DMS79 treated with DMSO at 0.1 percent for 48 hours (cell line): ENCODE results near the gene PLXNB3.
"Not testable (repeated sequence)": the region's sequence is repeated elsewhere in the genome, so short reads cannot be mapped to it uniquely, and the experiment has no call there.

Experiments used
- DNase-seq: peaks from one replicate; lab custom pipeline; 2025; lab: John Stamatoyannopoulos, UW

Gene PLXNB3

DNA sequence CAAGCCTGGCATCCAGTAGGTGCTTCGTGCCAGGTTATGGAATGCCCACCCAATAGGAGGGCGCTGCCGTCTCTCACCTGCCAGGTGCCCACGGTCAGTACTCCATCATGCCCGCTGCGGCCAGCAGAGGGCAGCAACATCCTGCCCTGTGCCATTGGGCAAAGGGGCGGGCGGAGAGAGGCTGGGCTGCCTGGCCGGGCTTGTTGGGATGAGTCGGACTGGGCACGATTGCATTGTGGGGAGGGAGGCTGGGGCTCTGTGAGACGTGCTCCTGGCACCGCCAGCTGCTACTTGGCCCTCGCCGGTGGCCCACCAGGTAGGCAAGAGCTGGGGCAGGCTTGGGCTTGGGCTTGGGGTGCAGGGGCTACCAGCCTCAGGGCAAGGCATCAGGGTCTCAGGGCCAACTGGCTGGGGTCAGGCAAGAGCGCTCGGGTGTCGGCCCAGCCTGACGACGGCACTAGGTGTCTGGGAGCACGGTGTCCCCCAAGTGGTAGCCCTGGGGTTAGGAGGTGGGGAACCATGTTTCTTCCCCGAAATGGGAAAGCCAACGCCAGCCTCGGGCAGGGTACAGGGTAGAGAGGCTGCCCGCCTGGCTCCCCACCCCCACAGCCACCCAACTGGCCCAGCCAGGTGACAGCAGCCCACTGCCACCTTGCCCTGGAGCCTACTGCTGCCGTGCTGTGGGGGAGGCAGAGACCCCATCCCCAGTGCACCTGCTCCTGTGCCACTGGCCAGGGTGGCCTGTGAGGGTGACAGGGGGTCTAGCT is at the start of gene PLXNB3:
TSS of gene PLXNB3 (plus strand) at position 261 of the 767 bp plus-strand sequence. CDS start 1,287 bp downstream, outside the sequence.
- peak; percentile 53 for DNase-seq

GRCh38 chrX:153714256-153714655 is 49.8 kb upstream of the PLXNB3 start:
- DNase-seq: no peak

GRCh38 chrX:153717445-153717844 is 46.6 kb upstream of the PLXNB3 start:
- DNase-seq: no peak

GRCh38 chrX:153719238-153719637 is 44.8 kb upstream of the PLXNB3 start:
- DNase-seq: no peak

DNA sequence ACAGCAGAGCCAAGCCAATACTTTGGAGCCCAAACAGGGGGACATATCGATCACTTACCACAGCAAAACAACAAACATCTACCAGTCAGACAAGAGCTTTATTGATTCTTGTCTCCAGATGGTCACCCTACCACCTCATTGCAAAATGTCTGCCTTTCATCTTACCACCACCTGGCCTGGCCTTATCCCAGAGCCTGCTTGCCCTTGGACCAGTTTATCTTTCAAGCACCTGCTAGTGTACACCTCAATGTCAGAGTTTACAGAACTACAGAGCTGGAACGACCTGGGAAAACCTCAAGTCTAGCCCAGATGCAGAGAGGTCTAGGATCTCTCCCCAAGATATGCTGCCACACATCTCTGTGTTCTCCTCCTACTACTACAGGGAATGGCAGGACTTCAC is 44.3 kb upstream of the PLXNB3 start:
- no peak for DNase-seq

- DNase-seq: no peak
Observed at GRCh38 chrX:153722704-153723350, 41.2 kb upstream of the PLXNB3 start.

DNA sequence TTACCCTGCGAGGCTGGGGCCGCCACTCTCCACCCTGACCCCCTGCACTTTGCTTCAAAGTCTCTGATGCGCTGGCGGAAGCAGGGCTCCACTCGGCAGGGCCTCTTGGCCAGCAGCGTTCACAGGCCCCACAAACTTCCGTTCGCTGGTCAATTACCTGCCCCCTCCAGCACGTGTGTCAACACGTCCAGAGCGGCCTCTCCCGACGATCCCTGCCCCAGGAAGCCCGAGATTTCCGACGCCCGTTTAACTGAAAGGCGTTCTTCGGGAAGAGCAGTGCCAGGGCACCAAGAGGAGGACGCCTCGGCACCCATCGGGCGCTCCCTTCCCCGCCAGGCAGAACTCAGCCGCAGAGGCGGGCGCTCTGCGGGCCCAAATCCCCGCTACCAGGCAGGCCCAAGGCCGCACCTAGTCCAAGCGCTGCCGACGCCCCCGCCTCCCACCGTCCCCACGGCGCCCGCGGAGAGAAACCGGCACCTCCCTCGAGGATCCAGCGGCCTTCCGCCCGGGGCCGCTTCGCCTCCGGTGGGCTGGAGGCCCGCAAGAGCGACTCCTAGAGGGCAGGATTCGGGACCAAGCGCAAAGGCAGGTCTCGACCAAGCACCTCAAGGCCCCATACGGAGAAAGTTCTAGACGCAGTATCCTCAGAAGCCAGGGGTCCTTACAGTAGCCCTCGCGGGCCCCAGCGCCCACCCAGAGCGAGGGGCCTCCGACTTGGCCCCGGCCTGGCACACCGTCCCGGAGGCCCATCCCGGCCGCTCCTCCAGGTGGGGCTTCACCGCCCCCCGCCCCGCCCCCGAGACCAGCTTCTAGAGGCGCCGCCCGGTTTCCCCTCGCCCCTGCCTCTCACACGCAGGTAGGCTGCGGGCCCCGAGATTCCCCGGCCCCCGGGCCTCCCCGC is 40.4 kb upstream of the PLXNB3 start:
- no peak for DNase-seq

DNA sequence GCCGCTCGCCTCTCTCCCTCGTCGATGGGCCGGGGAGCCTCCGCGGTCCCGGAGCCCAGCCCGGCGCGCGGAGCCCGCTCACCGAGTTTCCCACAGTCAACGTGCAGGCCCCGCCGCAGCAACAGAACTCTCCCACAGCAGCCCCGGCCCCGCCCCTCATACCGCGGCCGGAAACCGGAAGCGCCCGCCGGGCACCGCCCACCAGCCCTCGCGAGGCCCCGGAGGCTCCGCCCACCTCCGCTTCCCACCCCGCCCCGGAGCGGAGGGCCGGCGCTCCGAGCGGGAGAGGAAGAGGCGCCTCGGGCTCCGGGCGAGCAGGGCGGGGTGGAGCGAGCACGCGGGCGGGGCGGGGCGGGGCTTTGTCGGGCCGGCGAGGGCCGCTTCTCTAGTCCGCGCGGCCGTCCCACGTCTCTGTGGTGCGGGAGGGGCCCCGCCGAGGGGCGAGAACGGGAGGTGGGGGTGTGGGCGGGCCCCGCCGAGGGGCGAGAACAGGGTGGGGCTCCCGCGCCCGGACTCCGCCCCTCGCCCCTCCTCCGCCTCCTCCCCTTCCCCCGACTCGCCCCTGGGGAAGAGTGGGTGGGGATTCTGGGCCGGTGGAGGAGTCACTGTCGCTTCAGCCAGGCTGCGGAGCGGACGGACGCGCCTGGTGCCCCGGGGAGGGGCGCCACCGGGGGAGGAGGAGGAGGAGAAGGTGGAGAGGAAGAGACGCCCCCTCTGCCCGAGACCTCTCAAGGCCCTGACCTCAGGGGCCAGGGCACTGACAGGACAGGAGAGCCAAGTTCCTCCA is 39.6 kb upstream of the PLXNB3 start, which contains the start of the genes ABCD1 and BCAP31:
TSS of gene ABCD1 (plus strand) at position 605 of the 787 bp plus-strand sequence. CDS start 411 bp downstream, outside the sequence.
TSS of gene BCAP31 (minus strand) at position 136 of the 787 bp plus-strand sequence. CDS start 1,143 bp downstream, outside the sequence.
- DNase-seq: peak; percentile 50

DNA sequence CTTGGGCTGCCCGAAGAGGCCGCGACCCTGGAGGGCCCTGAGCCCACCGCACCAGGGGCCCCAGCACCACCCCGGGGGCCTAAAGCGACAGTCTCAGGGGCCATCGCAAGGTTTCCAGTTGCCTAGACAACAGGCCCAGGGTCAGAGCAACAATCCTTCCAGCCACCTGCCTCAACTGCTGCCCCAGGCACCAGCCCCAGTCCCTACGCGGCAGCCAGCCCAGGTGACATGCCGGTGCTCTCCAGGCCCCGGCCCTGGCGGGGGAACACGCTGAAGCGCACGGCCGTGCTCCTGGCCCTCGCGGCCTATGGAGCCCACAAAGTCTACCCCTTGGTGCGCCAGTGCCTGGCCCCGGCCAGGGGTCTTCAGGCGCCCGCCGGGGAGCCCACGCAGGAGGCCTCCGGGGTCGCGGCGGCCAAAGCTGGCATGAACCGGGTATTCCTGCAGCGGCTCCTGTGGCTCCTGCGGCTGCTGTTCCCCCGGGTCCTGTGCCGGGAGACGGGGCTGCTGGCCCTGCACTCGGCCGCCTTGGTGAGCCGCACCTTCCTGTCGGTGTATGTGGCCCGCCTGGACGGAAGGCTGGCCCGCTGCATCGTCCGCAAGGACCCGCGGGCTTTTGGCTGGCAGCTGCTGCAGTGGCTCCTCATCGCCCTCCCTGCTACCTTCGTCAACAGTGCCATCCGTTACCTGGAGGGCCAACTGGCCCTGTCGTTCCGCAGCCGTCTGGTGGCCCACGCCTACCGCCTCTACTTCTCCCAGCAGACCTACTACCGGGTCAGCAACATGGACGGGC is 38.8 kb upstream of the PLXNB3 start:
- DNase-seq: no peak

GRCh38 chrX:153725832-153726285 is 38.2 kb upstream of the PLXNB3 start:
- no peak for DNase-seq

- peak; percentile 27 for DNase-seq
Observed at GRCh38 chrX:153726286-153727122, 37.5 kb upstream of the PLXNB3 start.

DNA sequence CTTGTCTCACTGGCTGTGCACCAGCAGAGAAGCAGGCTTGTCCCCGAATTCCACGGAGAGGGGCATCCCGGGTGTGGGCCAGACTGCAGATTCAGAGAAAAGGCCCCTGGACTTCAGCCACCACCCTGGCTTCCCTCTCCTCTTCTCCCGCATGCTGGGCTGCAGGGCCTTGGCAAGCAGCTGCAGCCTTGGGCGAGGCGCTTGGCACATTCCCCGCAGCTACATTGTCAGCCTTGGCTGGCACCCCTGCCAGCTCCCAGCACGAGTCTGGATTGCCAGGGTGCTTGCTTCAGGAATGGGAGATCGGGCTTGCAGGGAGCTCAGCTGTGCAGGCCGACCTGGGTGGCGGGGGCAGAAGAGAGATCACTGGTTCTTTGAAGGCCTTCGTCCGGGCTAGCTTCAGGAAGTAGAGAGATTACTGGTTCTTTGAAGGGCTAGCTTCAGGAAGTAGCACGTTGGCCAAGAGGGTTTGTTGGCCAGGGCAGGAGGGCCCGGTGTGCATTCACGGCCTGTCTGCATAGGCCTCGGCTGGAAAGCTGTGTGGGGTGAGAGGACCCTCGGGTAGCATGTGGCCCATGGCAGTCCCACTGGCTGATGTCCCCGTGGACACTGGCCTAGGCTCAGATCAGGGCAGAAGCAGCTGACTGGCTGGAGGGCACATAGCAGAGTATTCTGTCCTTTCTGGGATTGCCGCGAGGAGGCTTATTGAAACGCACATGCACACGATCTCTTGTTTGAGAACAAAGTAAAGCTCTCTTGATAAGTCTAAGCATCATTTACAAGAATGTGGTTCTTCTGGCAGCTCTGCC is 36.7 kb upstream of the PLXNB3 start:
- peak; percentile 27 for DNase-seq

DNA sequence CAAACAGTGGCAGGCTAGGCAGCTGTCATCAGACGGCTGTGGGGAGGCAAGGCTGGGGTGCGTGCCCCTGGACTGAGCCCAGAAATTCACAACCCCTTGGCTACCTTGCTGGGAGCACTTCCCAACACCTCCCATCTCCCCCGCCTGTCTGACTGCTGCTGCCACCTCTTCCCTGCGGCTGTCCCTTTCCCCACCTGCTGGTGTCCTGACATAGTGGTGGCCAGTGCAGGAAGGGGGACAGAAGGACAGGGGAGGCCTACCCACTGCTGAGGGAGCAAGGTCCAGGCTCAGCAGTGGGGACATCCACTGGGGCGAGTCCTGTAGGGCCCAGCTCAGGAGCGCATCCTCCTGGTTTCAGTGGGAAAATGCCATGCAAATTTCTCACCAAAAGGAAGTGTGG is 36.0 kb upstream of the PLXNB3 start:
- no peak for DNase-seq

GRCh38 chrX:153728951-153729631 is 35.0 kb upstream of the PLXNB3 start:
- DNase-seq: no peak

- DNase-seq: not testable (repeated sequence)
Observed at GRCh38 chrX:153730115-153730514, 33.9 kb upstream of the PLXNB3 start.

DNA sequence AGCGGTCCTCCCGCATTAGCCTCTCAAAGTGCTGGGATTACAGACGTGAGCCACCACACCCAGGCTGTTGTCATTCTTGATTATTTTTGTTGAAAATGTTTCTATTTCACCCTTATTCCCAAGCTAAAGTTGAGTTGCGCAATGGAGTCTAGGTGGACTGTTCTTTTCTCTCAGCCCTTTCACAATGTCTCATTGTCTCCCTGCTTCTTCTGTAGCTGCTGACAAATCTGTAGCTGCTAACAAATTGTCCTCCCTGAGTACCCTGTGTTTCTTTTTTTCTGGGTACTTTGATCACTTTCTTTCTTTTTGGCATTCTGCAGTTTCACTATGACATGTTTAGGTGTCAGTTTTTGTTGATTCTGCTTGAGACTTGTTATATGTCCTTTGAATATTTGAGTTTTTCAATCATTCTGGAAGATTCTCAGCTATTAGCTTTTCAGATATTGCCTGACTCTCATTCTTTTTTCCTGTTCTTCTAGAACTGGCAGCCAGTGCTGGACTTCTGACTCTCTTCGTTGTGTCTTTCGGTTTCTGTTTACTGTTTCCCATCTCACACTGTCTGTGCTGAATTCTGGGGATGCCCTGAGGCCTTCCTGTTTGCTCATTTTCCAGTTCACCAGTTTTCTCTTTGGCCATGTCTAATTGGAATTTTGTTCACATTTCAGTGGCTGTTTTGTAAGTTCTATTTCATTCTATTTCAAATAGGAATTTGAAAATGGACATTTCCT is 32.8 kb upstream of the PLXNB3 start:
- DNase-seq: no peak

- DNase-seq: no peak
Observed at GRCh38 chrX:153731845-153732215, 32.2 kb upstream of the PLXNB3 start.
